Prostate gland (tissue), 2 donors: ENCODE data around the gene TSC22D4.

Experiments
- CTCF ChIP-seq, 4 experiments: fragments of 200-600 bp in 2 of 4; fragments of 450-650 bp in 2 of 4; sonication (generic) in 2 of 4; IDR thresholded peaks; 1 replicate in 3 of 4; 2 replicates in 1 of 4; pipeline ENCODE4 v1.5.1; 2016 to 2019; ENCODE audit warnings: antibody characterized with exemption in 4 of 4, mild to moderate bottlenecking in 2 of 4, moderate library complexity in 2 of 4
- POLR2A ChIP-seq: fragments of 450-650 bp; IDR thresholded peaks from one replicate; pipeline ENCODE4 v1.6.1; 2016; ENCODE audit warnings: antibody characterized with exemption, mild to moderate bottlenecking
- POLR2AphosphoS5 ChIP-seq: sonication (generic); formaldehyde crosslinking; IDR thresholded peaks from one replicate; pipeline ENCODE4 v1.6.1; 2017; ENCODE audit warnings: antibody characterized with exemption

GRCh38 chr7:100506356-100506923 is 27.4 kb upstream of the TSC22D4 start:
- TF ChIP-seq POLR2AphosphoS5, result no peak
- TF ChIP-seq CTCF (IDR thresholded peaks at IDR 0.05), result no peak
- no peak for TF ChIP-seq POLR2A
